ENCODE results near the gene EMC7. TPM values are rescaled to one million over a fixed set of nuclear protein-coding genes. Genes with fewer than 3 reads are reported as not detected.

Gene EMC7
- total RNA-seq, 1 donor from 2014 or later, result 31.4 TPM

DNA sequence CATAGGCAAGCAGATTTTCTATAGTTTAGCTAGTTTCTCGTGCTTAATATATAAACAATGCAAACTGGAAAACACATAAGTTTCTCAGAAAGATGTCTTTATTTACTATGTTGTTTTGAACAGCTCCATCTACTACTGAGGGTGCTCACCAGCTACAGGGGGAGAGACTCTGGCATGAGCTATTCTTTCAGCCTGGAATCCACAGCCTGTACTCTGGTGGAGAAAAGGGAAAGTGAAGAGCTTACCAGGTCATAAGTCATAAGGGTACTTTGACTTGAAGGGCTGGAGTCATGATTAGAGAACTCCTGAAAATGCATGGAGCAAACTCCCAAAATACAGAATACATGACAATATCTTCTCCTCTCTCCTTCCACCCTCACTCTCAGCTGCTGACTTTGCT is 58.3 kb downstream of the EMC7 start:
- Histone ChIP-seq H3K36me3 (no peaks in the 10 kb centered on the region), H3K27ac (no peak overlapping the region), H3K4me1 (peaks cover 12% of the 10 kb centered on the region), H3K9me3 (no peaks in the 10 kb centered on the region), H3K27me3 (no peaks in the 10 kb centered on the region), H3K4me3 (no peak overlapping the region)
- no peak for DNase-seq (ENCODE audit: extremely low spot score in 2 of 2)
- no peak for TF ChIP-seq POLR2A (IDR thresholded peaks at IDR 0.05)
- TF ChIP-seq, protein P1, sequence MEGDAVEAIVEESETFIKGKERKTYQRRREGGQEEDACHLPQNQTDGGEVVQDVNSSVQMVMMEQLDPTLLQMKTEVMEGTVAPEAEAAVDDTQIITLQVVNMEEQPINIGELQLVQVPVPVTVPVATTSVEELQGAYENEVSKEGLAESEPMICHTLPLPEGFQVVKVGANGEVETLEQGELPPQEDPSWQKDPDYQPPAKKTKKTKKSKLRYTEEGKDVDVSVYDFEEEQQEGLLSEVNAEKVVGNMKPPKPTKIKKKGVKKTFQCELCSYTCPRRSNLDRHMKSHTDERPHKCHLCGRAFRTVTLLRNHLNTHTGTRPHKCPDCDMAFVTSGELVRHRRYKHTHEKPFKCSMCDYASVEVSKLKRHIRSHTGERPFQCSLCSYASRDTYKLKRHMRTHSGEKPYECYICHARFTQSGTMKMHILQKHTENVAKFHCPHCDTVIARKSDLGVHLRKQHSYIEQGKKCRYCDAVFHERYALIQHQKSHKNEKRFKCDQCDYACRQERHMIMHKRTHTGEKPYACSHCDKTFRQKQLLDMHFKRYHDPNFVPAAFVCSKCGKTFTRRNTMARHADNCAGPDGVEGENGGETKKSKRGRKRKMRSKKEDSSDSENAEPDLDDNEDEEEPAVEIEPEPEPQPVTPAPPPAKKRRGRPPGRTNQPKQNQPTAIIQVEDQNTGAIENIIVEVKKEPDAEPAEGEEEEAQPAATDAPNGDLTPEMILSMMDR (IDR thresholded peaks at IDR 0.05), result no peak
- TF ChIP-seq POLR2AphosphoS5 (IDR thresholded peaks at IDR 0.05; ENCODE audit: insufficient read depth in 1 of 2, low read depth in 1 of 2), result no peak
- intact Hi-C loops (cut with DNase I), result no loop called here

DNA sequence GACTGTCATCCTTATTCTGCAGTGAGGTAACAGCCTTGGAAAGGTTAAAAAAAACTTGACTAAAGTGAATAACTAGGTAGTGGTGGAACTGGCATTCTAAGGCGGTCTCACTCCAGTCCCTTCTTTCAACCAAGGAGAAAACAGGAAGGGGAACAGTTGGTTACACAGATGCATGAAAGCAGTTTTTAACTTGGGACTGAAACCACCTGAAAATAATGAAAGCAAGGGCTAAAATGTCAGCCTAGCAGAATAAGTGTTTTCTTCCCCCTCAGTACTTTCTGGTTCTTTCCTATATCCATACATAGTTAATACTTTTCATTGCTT is 61.9 kb downstream of the EMC7 start:
- Histone ChIP-seq H3K27me3 (no peaks in the 10 kb centered on the region), H3K9me3 (no peaks in the 10 kb centered on the region), H3K36me3 (no peaks in the 10 kb centered on the region), H3K27ac (no peak overlapping the region), H3K4me3 (peak overlapping the region; percentile 86 to 90), H3K4me1 (peaks cover 23% of the 10 kb centered on the region)
- no peak for TF ChIP-seq POLR2A (IDR thresholded peaks at IDR 0.05)
- intact Hi-C loops (cut with DNase I), result no loop called here
- no peak for DNase-seq (ENCODE audit: extremely low spot score in 2 of 2)

DNA sequence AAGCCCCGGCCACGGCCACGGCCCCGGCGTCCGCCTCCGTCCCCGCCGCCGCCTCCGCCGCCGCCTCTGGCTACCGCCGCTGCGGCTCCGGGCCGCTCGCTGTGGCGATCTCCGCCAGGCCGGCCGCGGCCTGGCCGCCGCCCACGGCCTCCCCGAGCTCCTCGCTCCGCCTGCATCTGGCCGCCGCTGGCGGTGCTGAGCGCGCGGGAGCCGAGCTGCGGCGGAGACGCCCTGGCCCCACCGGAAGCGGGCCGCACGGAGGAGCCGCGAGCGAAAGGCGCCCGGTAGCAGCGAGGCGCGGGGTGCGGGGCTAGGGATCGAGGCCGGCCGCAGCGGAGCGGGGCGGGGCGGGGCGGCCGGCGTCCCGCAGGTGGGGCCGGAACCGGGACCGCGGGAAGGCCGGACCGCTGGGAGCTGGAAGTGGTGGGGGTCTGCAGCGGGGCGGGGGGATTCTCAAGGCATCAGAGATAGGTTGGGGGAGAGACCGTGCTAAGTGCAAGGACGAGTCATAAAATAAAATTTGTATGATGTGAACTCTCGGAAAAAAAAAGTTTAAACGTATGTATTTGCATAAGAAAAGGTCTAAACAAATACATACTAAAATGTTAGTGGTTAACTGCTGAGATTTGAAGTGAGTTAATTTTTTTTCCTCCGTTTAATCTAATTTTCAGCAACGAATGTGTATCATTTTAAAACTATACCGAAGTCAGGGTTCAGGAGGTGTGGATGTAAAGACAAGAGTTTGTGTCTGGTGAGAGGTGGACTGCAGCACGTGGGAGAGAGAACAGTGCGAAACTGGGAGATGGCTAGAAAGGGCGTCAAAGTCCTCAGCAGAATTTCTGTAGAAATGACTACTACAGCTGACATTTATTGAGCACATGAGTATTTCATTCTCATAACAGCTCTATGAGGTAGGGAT is 62.5 kb downstream of the EMC7 start, which contains the start of gene AVEN:
Gene AVEN, minus strand, starts transcription at position 334 of the 919 bp plus-strand sequence. Its CDS starts 158 bp downstream, at position 176.
- H3K4me1 ChIP-seq, result peaks cover 23% of the 10 kb centered on the region
- H3K27ac ChIP-seq, result peak within 1 kb of the TSS; percentile 86
- no peaks in the 10 kb centered on the region for H3K9me3 ChIP-seq
- TF ChIP-seq POLR2AphosphoS5 (IDR thresholded peaks at IDR 0.05; ENCODE audit: insufficient read depth in 1 of 2, low read depth in 1 of 2) (no peak), POLR2A (IDR thresholded peaks at IDR 0.05) (no peak)
- TF ChIP-seq, protein P1 (IDR thresholded peaks at IDR 0.05), result no peak
- no peaks in the 10 kb centered on the region for H3K27me3 ChIP-seq
- H3K4me3 ChIP-seq, result peak within 1 kb of the TSS; percentile 86 to 90
- no peak for DNase-seq (ENCODE audit: extremely low spot score in 2 of 2)
- intact Hi-C loops (cut with DNase I), result no loop called here
- no peaks in the 10 kb centered on the region for H3K36me3 ChIP-seq

DNA sequence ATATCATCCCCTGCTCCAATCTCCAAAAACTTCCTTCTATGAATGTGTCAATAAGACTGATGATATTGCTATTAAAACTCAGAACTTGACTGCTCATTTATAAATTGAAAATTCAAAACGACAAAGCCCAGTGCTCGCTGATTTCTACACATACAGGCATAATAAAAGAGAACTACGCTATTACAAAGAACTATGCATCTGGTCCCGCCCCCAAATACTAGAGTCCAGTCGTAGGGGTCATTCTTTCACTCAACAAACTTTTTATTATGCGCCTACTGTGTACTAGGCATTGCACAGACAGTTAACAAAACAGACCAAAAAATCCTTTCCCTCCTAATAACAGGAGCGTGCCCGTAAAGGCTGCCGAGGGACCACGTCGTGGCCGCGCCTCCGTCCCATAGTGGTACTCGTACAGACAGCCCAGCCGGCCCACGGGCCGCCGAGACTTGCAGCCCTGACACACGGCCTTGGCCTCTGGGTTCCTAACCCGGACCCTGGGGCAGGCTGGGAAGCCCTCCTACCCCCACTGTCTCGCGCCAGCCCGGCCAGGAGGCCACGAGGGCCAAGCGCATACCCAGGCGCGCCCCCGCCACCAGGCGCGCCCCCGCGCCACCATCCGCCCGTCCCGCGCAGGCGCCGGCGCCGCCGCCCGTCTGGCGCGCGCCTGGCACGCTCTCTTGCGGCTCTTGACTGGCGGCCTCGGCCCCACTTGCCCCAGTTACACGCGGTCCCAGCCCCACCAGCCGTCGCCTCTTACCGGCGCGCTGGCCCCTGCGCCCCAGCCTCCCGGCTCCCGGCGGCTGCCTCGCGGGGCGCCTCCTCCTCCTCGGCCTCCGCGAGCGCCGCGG is 63.4 kb downstream of the EMC7 start:
- H3K36me3 ChIP-seq, result no peaks in the 10 kb centered on the region
- no peaks in the 10 kb centered on the region for H3K9me3 ChIP-seq
- peak overlapping the region; percentile 86 for H3K27ac ChIP-seq
- DNase-seq (ENCODE audit: extremely low spot score in 2 of 2), result no peak
- intact Hi-C loops (cut with DNase I), result no loop called here
- peak overlapping the region; percentile 86 to 90 for H3K4me3 ChIP-seq
- TF ChIP-seq POLR2AphosphoS5 (IDR thresholded peaks at IDR 0.05; ENCODE audit: insufficient read depth in 1 of 2, low read depth in 1 of 2) (peak in 1 of 2 donors; percentile 58), POLR2A (IDR thresholded peaks at IDR 0.05) (peak in 1 of 2 donors; percentile 51)
- TF ChIP-seq, protein P1 (IDR thresholded peaks at IDR 0.05), result no peak
- peaks cover 23% of the 10 kb centered on the region for H3K4me1 ChIP-seq
- H3K27me3 ChIP-seq, result no peaks in the 10 kb centered on the region

Other genes starting within 250 kb of the EMC7 start
- gene CHRM5, start 133.4 kb downstream of the EMC7 start, total RNA-seq, result not detected
- gene AVEN, start 62.7 kb downstream of the EMC7 start, total RNA-seq, result 7.4 TPM
- gene PGBD4, start 221 bp upstream of the EMC7 start, total RNA-seq, result 1.5 TPM
- 50.3 TPM for gene KATNBL1, start 108.2 kb upstream of the EMC7 start, total RNA-seq
- gene EMC4, start 123.2 kb upstream of the EMC7 start, total RNA-seq, result 86.2 TPM
- 73.4 TPM for gene SLC12A6, start 235.9 kb upstream of the EMC7 start, total RNA-seq
- gene NOP10, start 241.3 kb upstream of the EMC7 start, total RNA-seq, result 150 TPM
- gene NUTM1, start 241.5 kb upstream of the EMC7 start, total RNA-seq, result not detected

Data from vagina (tissue), 2 donors.